HG02588 (cell line): ENCODE measurements around the gene HSPG2.

Experiments
- ATAC-seq: cut with Tn5 transposase; IDR thresholded peaks from one replicate; pipeline ENCODE4 v1.9.1; 2021; ENCODE audit warnings: mild to moderate bottlenecking, moderate library complexity; ENCODE audit not compliant: unreplicated experiment

HSPG2 gene

DNA sequence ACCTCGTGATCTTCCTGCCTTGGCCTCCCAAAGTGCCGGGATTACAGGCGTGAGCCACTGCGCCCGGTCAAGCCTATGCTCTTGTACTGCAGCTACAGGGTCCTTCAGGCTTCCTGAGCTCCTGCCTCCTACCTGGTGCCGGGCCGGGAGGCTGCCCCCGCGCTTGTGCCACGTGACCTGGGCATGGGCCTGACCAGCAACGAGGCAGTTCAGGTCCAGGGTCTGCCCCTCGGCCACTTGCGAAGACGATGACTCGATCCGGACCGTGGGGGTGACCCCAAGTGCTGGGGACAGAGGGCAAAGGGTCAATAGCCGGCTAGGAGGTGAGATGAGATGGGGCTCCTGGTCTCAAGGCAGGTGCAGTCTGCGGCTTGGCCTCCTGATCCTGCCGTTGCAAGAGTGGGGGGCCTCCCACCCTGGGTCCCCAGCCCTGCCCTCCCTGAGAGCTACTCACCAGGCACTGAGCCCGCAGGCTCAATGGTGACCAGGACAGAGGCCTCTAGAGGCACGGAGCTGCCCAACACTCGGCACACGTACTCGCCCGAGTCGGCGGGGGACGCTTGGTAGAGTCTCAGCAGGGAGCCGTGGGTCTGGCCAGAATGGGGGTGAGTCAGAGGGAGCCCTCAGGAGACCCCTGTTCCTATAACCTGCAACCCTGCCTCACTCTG is 87.1 kb downstream of the HSPG2 start:
- no peak for ATAC-seq

DNA sequence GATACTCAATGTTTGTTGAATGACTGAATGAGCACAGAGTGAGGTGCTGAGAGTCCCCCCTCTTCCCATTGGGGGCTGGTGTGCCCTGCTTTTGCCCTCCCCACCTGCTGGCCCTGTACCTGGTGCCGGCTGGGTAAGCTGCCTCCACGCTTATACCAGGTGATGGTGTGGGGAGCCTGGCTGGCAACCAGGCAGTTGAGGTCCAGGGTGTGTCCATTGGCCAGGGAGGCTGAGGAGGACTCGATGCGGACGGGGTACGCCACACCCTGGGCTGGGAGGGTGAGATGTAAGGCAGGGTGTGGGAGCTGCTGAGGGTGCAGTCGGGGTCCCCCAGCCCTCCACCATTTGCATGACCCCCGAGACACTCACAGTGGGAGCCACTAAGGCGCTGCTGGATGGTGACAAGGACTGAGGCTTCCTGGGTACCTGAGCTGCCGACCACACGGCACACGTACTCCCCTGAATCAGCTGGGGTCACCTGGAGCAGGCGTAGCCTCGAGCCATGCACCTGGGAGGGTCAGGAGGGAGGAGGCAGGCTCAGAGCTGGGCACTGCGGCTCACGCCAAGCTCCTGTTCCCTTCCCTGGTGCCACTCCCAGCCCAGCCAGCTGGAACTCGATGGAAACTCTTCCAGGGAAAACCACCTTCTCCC is 88.5 kb downstream of the HSPG2 start:
- ATAC-seq, result no peak

GRCh38 chr1:21847223-21848205 is 89.6 kb downstream of the HSPG2 start:
- no peak for ATAC-seq

GRCh38 chr1:21845646-21846641 is 91.2 kb downstream of the HSPG2 start:
- ATAC-seq, result no peak

- no peak for ATAC-seq
These were observed 93.1 kb downstream of the HSPG2 start for GRCh38 chr1:21843996-21844395.

DNA sequence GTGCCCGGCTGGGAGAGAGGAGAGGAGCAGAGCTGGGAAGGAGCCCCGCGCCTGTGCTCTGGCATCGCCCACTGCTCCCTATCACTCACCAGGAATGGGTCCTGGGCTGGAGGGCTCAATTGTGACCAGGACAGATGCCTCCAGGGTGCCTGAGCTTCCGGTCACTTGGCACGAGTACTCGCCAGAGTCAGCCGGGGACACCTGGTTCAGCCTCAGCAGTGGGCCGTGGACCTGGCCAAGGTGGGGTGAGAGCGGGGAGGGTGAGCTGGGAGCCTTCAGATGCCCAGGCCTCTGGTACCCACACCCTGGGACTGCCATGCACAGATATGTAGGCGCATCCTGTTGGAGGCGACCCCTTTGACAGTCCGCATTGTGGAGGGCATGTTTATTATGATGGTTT is 93.9 kb downstream of the HSPG2 start:
- no peak for ATAC-seq

GRCh38 chr1:21842606-21843162 is 94.4 kb downstream of the HSPG2 start:
- ATAC-seq, result no peak

GRCh38 chr1:21841852-21842466 is 95.2 kb downstream of the HSPG2 start:
- no peak for ATAC-seq

DNA sequence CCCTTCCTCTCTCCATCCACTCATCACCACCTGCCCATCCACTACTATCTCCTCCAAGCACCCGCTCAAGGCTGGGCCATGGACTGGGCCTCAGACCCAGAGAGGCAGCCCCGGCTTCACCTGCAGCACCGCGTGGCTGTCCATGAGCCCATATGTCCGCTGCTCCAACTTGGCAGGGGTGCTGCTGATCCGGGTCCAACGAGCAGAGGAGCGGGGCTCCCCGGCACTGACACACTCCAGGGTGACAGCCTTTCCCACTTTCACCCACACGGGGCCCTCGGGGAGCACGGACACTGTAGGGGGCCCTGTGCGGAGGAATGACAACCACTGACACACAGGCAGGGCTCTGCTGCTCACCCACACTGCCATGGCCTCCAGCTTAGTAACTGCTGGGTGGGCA is 96.1 kb downstream of the HSPG2 start:
- no peak for ATAC-seq

- ATAC-seq, result no peak
These were observed 97.6 kb downstream of the HSPG2 start for GRCh38 chr1:21839337-21840037.

DNA sequence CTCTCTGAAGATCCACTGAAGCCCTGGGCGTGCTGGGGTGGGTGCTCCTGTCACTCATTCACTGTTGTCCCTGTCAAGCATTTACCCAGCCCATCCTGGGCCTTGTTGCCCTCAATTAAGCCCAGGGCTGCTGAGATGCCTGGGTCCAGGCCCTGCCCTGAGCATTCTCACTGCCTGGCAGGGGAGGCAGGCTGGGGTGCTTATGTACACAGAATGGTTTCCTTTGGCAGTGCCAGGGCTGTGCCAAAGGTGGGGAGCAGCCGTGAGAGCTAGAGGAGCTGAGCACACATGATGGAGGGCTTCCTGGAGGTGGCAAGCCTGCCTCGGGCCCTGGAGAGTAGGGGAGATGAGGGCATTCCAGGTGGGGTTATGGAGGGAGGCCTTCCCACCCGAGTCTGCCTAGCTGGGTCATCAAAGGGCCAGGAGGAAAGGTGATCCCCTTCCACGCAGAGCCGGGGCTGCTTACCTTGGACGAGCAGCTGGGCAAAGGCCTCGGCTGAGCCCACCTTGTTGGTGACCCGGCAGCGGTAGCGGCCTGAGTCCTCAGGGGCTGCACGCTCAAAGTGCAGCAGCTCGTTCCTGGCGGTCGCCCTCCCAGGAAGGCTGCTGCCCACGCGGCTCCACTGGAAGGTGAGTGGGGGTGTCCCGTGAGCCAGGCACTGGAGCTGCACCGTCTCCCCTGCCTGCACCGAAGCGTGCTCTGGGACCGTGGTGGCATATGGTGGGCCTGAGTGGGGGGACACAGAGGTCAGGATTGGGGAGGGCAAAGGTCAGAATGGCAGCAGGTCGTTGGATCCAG is 98.6 kb downstream of the HSPG2 start:
- no peak for ATAC-seq

DNA sequence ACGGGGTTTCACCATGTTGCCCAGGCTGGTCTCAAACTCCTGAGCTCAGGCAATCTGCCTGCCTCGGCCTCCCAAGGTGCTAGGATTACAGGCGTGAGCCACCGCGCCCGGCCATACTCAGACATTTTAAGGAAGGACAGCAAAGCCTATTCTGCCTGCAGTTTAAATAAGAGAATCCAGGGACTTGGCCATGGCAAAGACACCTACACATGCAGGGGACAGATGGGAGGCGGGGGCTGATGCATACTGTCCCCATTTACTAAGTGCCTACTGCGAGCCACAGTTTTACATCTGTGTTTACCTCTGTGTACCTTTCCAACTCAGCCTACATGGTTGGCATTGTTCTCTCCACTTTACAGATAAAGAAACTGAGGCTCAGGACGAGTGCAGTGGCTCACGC is 99.6 kb downstream of the HSPG2 start:
- no peak for ATAC-seq

- ATAC-seq, result no peak
These were observed 100.4 kb downstream of the HSPG2 start for GRCh38 chr1:21836729-21837128.

GRCh38 chr1:21836010-21836409 is 101.1 kb downstream of the HSPG2 start:
- no peak for ATAC-seq

- no peak for ATAC-seq
These were observed 102.4 kb downstream of the HSPG2 start for GRCh38 chr1:21834666-21835065.

- no peak for ATAC-seq
These were observed 103.0 kb downstream of the HSPG2 start for GRCh38 chr1:21834094-21834493.

- ATAC-seq, result no peak
These were observed 103.6 kb downstream of the HSPG2 start for GRCh38 chr1:21833392-21833976.

DNA sequence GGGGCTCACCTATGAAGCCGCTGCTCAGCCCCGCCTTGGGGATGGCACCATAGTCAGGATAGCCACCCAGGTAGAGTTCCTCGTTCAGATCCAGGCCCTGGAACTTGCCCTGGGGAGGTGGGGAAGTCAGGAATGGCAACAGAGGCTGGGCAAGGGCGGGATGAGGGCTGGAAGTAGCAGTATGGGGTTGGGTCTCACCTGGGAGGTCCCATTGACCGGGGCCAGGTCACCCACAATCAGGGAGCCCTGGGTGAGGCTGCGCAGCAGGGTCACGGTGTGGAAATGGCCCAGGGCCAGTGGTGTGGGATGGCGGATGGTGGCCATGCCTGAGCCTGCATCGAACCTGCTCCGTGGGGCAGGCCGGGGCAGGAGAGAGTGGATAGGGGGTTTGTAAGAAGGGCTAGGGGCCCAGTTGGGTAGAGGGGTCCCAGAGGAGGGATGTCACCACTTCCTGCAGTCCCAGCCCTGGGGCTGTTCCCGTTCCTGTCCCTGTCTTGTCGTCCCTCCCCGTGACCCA is 105.6 kb downstream of the HSPG2 start:
- ATAC-seq, result no peak
